DMS53 treated with DMSO at 0.1 percent for 48 hours (cell line): ENCODE measurements around the gene MINDY3.

ENCODE experiments used
- DNase-seq: peaks from one replicate; lab custom pipeline; 2025; ENCODE audit not compliant: unreplicated experiment; lab: John Stamatoyannopoulos, UW

MINDY3 gene

GRCh38 chr10:15808204-15808797 is 52.0 kb downstream of the MINDY3 start:
- no peak for DNase-seq

DNA sequence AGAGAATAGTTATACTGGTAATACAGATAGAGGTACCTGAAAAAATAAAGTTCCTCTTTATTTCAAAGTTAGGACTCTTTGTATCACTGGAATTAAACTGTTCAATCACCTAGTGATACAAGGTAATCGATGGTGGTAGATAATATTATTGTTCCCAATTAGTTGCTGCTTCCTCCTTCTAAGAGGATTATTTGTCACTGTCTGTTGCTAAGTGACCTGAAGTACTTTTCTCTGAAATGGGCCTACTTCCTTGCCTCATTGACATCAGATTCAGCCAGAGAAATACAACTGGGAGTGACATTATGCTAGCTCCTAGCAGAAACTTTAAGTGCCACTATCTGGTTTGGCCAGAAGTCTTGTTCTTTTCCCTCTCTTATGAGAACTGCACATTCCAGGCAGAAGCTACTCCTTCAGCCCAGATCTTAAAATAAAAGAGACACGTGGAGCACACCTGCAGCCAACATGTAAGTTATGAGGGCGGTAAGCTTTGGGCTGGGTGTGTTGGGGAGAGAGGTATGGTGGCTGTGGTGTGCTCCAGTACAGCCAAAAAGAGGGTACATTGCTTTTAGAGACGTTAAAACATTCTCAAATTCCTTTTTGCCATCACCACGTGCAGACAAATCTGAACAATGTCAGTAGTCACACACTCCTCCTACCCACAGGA is 54.8 kb downstream of the MINDY3 start:
- DNase-seq: no peak

DNA sequence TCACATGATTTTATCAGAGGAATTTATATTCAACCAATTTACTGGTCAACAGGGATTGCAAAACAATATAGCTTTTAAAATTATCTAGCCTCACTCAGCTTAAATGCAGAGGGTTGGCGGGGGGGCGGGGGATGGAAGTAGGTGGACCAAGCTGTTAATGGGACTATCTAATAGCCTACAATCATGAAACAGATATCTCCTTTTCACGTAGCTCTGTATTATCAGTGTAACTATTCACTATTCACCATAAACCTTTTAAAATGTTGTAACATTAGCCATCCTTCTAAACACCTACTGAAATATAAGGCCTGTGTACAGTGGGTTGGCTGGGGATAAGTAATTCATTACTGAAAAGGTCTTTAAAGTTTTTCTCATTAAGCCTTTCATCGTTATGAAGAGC is 56.2 kb downstream of the MINDY3 start:
- no peak for DNase-seq

GRCh38 chr10:15802375-15802949 is 57.8 kb downstream of the MINDY3 start:
- no peak for DNase-seq

DNA sequence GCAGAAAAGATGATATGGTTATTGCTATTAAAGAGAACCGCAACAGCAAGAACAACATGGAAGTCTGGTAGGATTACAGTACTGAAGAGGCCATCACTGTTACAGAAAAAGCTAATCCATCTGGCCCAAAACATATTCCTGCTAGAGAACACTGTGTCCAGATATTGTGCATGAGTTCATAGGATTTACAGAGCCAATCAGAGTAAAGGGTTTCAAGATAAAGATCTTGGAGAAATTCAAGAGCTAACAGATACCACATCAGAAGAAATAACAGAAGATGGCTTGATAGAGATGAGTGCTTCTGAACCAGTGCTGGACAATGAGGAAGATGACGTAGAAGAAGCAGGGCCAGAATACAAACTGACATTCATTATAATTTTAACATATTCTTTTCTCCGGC is 58.7 kb downstream of the MINDY3 start:
- no peak for DNase-seq

GRCh38 chr10:15801147-15801546 is 59.2 kb downstream of the MINDY3 start:
- no peak for DNase-seq

GRCh38 chr10:15797346-15797745 is 63.0 kb downstream of the MINDY3 start:
- DNase-seq: no peak

- no peak for DNase-seq
Measured at GRCh38 chr10:15796762-15797161, 63.5 kb downstream of the MINDY3 start.

- no peak for DNase-seq
Measured at GRCh38 chr10:15796098-15796759, 64.1 kb downstream of the MINDY3 start.

DNA sequence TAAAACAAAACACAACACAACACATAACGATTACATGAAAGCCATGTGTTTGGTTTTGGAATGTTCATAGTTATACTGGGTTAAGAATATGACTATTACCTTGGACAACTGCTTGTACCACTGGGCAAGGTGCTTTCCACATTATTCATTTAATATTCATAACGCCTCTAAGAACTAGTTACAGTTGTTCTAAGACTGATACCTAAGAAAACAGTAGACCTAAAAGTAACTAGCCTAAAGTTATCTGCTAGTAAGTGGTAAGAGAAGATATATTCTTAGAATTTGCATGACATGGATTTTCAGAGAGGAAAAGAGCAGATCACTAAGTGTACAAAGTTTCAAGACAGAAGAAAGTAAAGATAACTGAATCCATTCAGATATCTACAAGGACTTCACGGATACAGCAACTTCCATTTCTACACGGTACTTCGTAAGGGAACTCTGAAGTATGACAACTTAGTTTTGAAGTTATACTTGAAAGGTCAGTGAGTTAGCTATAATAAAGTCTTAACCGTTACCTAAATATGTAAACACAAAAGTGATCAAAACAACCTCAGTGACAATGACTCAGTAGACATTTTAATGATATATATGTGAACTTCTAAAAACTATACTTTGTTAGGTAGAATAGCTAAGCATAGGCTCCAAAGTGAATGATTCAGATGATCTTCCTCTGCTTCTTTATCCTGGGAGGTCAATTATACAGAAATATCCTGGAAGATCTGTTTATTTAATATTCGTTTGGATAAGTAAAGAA is 65.1 kb downstream of the MINDY3 start:
- DNase-seq: no peak

GRCh38 chr10:15794569-15794968 is 65.7 kb downstream of the MINDY3 start:
- no peak for DNase-seq

DNA sequence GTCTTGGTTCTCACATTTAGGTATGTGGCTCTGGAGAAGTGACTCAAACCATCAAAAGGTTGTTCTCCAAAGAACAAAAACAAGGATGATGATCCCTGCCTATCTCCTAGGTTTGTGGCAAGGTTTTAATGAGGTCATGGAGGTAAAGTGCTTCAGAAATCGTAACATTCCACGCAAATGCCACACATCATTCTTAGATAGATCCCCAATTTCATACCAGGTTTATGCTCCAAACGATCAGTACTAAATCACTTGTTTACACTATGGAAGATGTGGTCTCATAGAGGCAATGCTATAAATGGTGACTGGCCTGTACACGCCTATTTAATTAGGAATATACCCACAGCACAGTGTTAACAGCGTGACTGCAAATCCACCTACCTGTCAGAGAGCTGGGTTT is 66.6 kb downstream of the MINDY3 start:
- DNase-seq: no peak

DNA sequence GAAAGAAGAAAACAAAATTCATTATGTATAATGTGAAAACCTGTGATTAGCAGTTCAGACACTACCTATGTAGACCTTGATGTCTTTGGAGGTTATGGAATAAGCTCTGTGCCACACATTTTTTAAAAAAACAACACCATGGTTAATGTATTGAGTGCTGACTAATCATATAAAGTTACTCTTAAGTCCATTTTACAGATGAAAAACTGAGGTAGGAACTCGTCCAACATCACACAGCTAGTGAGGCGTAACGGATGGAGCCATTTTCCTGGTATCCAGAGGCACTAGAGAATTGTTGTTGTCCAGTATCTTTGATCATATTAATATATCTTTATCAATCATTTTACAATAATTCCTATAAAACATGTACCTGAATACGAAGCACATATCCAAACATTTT is 67.5 kb downstream of the MINDY3 start:
- no peak for DNase-seq

DNA sequence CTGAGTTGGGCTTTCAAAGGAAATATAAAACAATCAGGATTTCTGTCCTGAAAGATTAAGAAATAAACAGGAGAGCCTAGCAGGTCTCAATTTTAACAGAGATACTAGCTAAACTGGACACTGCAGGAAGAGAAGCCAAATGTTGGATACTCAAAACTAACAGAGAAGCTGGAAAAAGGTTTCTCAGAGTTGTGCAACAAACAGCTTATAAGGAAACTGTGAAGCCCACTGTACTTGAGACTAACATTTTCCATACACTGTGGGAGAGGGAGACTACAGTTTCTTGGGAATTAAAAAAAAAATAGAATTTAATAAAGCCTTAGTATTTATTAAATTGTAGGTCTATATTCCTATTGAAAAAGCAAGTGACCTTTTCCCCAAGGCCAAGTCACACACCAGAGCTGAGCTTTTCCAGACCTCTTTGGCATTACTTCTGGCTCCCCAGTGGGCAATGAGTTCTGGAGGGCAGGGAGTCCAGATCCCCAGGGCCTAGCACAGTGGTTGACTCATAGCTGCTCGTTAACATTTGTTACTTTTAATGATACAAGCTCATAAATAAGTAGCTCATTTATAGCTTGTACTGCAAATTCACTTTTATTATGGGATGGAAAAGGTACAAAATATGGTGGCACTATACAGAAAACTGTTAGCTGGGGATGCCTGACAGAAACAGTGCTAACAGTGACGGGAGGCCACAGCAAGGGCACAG is 68.3 kb downstream of the MINDY3 start:
- no peak for DNase-seq

DNA sequence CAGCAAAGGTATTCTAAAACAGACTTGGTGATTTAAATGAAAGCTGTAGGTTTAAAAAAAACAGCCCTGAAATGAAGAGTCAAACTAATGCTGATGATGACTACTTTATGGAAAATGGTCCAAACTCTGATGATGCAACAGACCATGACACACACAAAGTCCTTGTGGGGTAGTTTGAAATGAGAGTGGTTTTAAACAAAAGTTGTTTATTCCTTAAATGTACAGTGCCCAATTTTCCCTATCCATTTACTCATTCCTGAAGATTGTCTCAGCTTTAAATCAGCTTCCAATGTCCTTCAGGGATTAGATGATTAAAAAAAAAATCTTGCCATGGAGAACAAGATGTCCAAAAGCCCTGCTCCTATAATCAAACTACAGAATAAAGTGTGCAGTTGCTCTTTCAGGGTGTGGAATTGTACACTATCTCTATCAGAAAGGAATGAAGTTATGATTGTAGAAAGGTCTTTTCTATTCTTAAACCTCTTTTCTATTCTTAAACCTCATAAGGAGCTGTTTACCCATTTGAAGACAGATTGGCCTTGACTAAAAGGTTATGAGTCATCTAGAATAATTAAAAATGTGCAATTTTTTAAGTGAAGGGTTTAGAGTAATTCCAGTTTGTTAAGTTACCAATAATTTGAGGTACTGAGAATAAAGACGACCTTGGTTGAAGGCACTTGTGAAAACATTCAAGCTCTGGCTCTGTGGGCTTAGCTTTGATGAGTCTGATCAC is 70.3 kb downstream of the MINDY3 start:
- DNase-seq: no peak

DNA sequence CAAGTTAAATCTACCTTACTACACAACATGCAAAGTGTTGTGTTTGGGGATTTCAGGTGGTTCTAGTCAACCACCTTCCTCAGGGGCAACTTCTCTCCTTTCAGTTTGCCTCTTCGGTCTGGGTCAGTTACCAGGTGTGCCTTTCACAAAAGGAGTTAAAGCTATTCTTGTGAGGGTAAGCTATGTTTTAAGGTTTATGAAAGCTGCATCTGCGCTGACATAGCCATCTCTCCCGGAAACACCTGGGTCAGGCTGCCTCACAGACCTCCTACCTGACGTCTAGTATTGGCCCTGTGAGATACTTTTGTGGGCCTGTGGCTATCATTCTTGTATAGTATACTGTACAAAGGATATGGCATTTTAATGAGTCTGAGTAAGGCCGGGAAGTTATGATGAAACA is 72.9 kb downstream of the MINDY3 start:
- no peak for DNase-seq

- no peak for DNase-seq
Measured at GRCh38 chr10:15784662-15785300, 75.5 kb downstream of the MINDY3 start.

DNA sequence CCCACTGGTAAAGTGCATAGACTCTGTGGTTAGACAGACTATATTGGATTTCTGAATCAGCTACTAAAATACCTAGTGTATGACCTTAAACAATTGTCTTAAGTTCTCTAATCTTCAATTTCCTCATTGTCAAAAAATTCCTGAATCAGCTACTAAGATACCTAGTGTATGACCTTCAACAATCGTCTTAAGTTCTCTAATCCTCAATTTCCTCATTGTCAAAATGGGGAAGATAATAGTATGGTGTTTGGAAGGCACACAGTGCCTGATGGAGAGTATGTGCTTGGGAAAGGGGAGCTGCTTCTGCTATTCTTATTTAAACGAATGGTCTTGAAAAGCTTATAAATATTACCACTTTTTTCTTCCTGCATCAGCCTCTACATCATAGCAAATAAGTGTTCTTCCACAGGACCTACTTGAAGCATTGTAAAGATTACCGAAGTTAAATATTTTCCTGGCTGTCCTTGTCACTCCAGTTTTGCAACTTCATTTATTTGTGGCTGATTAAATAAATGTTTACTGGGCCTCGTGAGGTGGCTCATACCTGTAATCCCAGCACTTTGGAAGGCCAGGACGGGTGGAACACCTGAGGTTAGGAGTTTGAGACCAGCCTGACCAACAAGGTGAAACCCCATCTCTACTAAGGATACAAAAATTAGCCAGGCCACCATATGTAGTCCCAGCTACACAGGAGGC is 76.2 kb downstream of the MINDY3 start:
- no peak for DNase-seq

- no peak for DNase-seq
Measured at GRCh38 chr10:15782851-15783250, 77.5 kb downstream of the MINDY3 start.
